ENCODE data around the gene TGM1. TPM values are rescaled to one million over a fixed set of nuclear protein-coding genes. Genes with fewer than 3 reads are reported as not detected.

Gene TGM1
- total RNA-seq, 1 experiment from 2014 or later = 2.9 TPM

DNA sequence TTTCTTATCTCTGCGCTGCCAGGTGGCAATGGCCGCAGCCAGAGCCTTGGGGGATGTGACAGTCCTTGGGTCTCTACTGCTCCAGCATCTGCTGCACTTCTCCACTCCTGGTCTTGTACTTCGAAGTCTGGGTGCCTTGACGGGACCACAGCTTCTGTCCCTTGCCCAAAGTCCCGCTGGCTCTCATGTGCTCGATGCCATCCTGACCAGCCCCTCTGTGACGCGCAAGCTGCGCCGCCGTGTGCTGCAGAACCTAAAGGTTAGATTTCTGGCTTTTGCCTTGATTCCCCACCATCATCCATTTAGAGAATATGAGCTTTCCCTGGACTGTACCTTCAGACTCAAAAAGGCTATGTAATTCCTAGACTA, 41.0 kb upstream of the TGM1 start:
- peaks cover 4% of the 10 kb centered on the region; the same call in 1 of the 2 replicates for H3K4me1 ChIP-seq (ENCODE audit: insufficient read depth, low read length)
- no peak overlapping the region for H3K4ac ChIP-seq (ENCODE audit: low read depth, low read length)
- H2BK5ac ChIP-seq (ENCODE audit: insufficient read length, low read length) = no peak overlapping the region
- H3K27me3 ChIP-seq (ENCODE audit: insufficient read depth, low read length) = no peaks in the 10 kb centered on the region
- H2BK120ac ChIP-seq (ENCODE audit: low read depth, low read length, poor library complexity, severe bottlenecking) = no peak overlapping the region
- no peak overlapping the region for H2BK20ac ChIP-seq (ENCODE audit: low read depth, low read length, poor library complexity, severe bottlenecking)
- no peaks in the 10 kb centered on the region for H3K9me3 ChIP-seq (ENCODE audit: control insufficient read depth, low read depth, low read length)
- no peak overlapping the region for H3K18ac ChIP-seq (ENCODE audit: insufficient read length, low read depth, low read length)
- no peak overlapping the region for H4K5ac ChIP-seq (ENCODE audit: insufficient read length, low read depth, low read length)
- no peak overlapping the region for H3T11ph ChIP-seq (ENCODE audit: low read length)
- H3K79me2 ChIP-seq (ENCODE audit: insufficient read depth, low read length) = peaks cover 4% of the 10 kb centered on the region; the same call in 1 of the 2 replicates
- H4K91ac ChIP-seq (ENCODE audit: insufficient read length, low read depth, low read length) = no peak overlapping the region
- no peak overlapping the region for H2AFZ ChIP-seq (ENCODE audit: low read length)
- no peak overlapping the region for H2BK12ac ChIP-seq (ENCODE audit: insufficient read length, low read depth, low read length)
- H3K27me3 Mint-ChIP-seq (ENCODE audit: low read depth) = no peaks in the 10 kb centered on the region; the same call in 1 of the 2 replicates
- H4K20me1 ChIP-seq (ENCODE audit: control insufficient read depth, insufficient read depth, insufficient read length) = no peaks in the 10 kb centered on the region
- H3K23me2 ChIP-seq (ENCODE audit: insufficient read length, low read depth, low read length, poor library complexity, severe bottlenecking) = peaks cover 9% of the 10 kb centered on the region
- H3K4me2 ChIP-seq (ENCODE audit: insufficient read depth, insufficient read length, low read length) = no peak overlapping the region
- H4K8ac ChIP-seq (replicated peaks; ENCODE audit: insufficient read length, low read depth, low read length) = no peak overlapping the region
- TF ChIP-seq, protein P1, sequence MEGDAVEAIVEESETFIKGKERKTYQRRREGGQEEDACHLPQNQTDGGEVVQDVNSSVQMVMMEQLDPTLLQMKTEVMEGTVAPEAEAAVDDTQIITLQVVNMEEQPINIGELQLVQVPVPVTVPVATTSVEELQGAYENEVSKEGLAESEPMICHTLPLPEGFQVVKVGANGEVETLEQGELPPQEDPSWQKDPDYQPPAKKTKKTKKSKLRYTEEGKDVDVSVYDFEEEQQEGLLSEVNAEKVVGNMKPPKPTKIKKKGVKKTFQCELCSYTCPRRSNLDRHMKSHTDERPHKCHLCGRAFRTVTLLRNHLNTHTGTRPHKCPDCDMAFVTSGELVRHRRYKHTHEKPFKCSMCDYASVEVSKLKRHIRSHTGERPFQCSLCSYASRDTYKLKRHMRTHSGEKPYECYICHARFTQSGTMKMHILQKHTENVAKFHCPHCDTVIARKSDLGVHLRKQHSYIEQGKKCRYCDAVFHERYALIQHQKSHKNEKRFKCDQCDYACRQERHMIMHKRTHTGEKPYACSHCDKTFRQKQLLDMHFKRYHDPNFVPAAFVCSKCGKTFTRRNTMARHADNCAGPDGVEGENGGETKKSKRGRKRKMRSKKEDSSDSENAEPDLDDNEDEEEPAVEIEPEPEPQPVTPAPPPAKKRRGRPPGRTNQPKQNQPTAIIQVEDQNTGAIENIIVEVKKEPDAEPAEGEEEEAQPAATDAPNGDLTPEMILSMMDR (conservative IDR thresholded peaks at IDR 0.05) = no peak
- WGBS (ENCODE audit: extremely low coverage, insufficient read length, low lambda C conversion rate) = no CpG with 5 or more reads among the region's 11 CpGs
- H3K9ac ChIP-seq (ENCODE audit: extremely low read depth, insufficient read length, low read length) = no peak overlapping the region
- no peak overlapping the region for H3K27ac Mint-ChIP-seq
- H3K79me1 ChIP-seq (ENCODE audit: insufficient read depth, low read depth, low read length, poor library complexity, severe bottlenecking) = peaks cover 3% of the 10 kb centered on the region
- no peak overlapping the region for H3K23ac ChIP-seq (ENCODE audit: insufficient read length, low read depth, low read length)
- H3K56ac ChIP-seq (ENCODE audit: insufficient read length, low read depth, low read length) = no peak overlapping the region
- H3K36me3 Mint-ChIP-seq (ENCODE audit: insufficient read depth in 1 of 3, low read depth in 3 of 3) = peaks cover 34 to 74% (median 64%) of the 10 kb centered on the region in 3 experiments
- no peaks in the 10 kb centered on the region for H3K9me3 Mint-ChIP-seq
- H2AK5ac ChIP-seq (ENCODE audit: insufficient read length, low read length) = no peak overlapping the region
- no peak overlapping the region for H3K27ac ChIP-seq (ENCODE audit: insufficient read length, low read depth, low read length)
- DNase-seq = no peak
- H2BK15ac ChIP-seq (ENCODE audit: low read depth, low read length) = no peak overlapping the region
- peaks cover 13 to 14% of the 10 kb centered on the region in 2 experiments for H3K4me1 Mint-ChIP-seq
- no peak overlapping the region; a peak in 1 of 5 replicates for H3K4me3 Mint-ChIP-seq
- no peak overlapping the region for H3K14ac ChIP-seq (ENCODE audit: insufficient read depth, low read length)
